Activated naive CD4-positive, alpha-beta T cell treated with anti-CD3 and anti-CD28 coated beads for 36 hours (primary cell): ENCODE measurements around the gene SLC39A7. TPM values are rescaled to one million over a fixed set of nuclear protein-coding genes. Genes with fewer than 3 reads are reported as not detected.
A peak's percentile ranks its signal among the peaks of the same experiment; 100 is the strongest.

Experiments
- CTCF ChIA-PET: fragments of 350-600 bp; sonication (Branson Sonifier 250); formaldehyde crosslinking; loops from one replicate; lab custom pipeline; 2021; ENCODE audit warnings: antibody characterized with exemption; lab: Charles Lee
- DNase-seq: peaks from one replicate; pipeline ENCODE4 v3.0.0-alpha.2; 2020
- H3K27ac Mint-ChIP-seq: one replicate; pipeline ENCODE4 v1.8.0; 2021; ENCODE audit warnings: mild to moderate bottlenecking, mixed read lengths
- H3K27me3 Mint-ChIP-seq: one replicate; pipeline ENCODE4 v1.8.0; 2021; ENCODE audit warnings: low read depth, mixed read lengths
- H3K36me3 Mint-ChIP-seq: one replicate; pipeline ENCODE4 v1.8.0; 2021; ENCODE audit warnings: low read depth, mixed read lengths
- H3K4me1 Mint-ChIP-seq: one replicate; pipeline ENCODE4 v1.8.0; 2021; ENCODE audit warnings: low read depth, mixed read lengths
- H3K4me3 Mint-ChIP-seq: one replicate; pipeline ENCODE4 v1.8.0; 2021; ENCODE audit warnings: mild to moderate bottlenecking, moderate library complexity, mixed read lengths
- H3K9me3 Mint-ChIP-seq: one replicate; pipeline ENCODE4 v1.8.0; 2021; ENCODE audit warnings: mixed read lengths
- intact Hi-C: fragments of 100-400 bp; cut with micrococcal nuclease; formaldehyde crosslinking; loops from one replicate; pipeline ENCODE4 v1.15.1; 2023
- total RNA-seq, 2 experiments: library from RNA; stranded (reverse); gene quantifications; one replicate each; pipeline ENCODE4 v1.2.3, GENCODE V29; 2021

SLC39A7 gene
- total RNA-seq, 2 experiments from 2014 or later = 35.9 to 39.5 TPM

DNA sequence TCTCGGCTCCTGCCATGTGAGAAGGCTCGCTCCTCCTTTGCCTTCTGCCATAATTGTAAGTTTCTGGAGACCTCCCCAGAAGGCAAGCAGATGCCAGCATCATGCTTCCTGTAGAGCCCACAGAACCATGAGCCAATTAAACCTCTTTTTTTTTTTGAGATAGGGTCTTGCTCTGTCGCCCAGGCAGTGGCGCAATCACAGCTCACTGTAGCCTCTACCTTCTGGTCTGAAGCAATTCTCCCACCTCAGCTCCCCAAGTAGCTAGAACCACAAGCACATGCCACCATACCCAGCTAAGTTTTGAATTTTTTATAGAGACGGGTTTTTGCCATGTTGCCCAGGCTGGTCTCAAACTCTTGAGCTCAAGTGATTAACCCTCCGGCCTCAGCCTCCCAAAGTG lies 36.2 kb downstream of the SLC39A7 start:
- Mint-ChIP-seq H3K4me3 (no peak overlapping the region), H3K27ac (no peak overlapping the region), H3K4me1 (peaks cover 5% of the 10 kb centered on the region), H3K36me3 (no peaks in the 10 kb centered on the region), H3K27me3 (peaks cover 12% of the 10 kb centered on the region), H3K9me3 (no peaks in the 10 kb centered on the region)
- intact Hi-C loops = no loop called here
- no peak for DNase-seq
- CTCF ChIA-PET = no interaction called here

DNA sequence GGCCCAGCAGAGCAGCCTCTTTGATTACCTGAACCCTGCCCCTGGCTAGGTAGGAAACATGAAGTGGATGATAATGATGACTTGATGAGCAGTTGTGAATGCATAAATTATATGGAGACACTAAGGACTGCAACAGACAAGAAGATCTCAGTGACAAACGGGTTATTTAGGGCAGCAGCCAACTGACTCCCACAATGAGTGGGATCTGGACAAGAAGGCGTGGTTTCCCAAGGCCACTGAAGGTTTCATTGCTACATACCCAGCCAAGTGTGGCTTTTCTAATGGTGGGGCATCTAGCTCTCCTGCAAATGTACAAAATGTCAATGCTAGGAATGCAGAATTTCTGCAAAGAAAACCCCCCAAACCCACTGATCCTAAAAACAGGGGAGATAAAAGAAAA lies 37.1 kb downstream of the SLC39A7 start:
- Mint-ChIP-seq H3K4me1 (peaks cover 12% of the 10 kb centered on the region), H3K27ac (no peak overlapping the region), H3K27me3 (peaks cover 15% of the 10 kb centered on the region), H3K9me3 (no peaks in the 10 kb centered on the region), H3K36me3 (no peaks in the 10 kb centered on the region), H3K4me3 (no peak overlapping the region)
- intact Hi-C loops = no loop called here
- CTCF ChIA-PET = interaction anchor here (0.6 kb wide), 1 partner anchor 87 kb away, joined by 3 read pairs; no protein-coding TSS in a partner anchor
- no peak for DNase-seq

GRCh38 chr6:33241968-33242367 lies 41.3 kb downstream of the SLC39A7 start:
- H3K27me3 Mint-ChIP-seq = peaks cover 3% of the 10 kb centered on the region
- no peak for DNase-seq
- no peak overlapping the region for H3K27ac Mint-ChIP-seq
- CTCF ChIA-PET = no interaction called here
- peaks cover 14% of the 10 kb centered on the region for H3K4me1 Mint-ChIP-seq
- H3K4me3 Mint-ChIP-seq = no peak overlapping the region
- H3K36me3 Mint-ChIP-seq = no peaks in the 10 kb centered on the region
- H3K9me3 Mint-ChIP-seq = no peaks in the 10 kb centered on the region
- intact Hi-C loops = loop anchor here (1.0 kb wide), 1 partner anchor 37 kb away; no protein-coding TSS in a partner anchor

DNA sequence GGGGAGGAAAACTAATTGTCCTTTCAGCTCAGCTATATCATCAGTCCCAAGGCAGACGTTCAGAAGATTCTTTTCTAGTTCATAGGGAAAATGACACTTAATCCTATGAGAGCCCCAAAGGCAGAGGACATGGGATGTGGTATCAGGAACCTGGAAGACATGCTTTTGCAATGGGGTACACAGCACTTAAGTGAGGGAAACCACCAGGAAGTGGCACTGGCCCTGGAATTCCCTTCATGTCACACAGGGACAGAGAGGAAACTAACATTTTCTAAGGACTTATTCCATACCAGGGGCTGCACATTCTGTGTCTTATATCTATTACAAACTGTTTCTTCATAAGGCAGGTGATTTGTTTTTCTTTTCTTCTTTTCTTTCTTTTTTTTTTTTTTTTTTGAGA lies 42.8 kb downstream of the SLC39A7 start:
- intact Hi-C loops = no loop called here
- CTCF ChIA-PET = interaction anchor here (0.8 kb wide), 1 partner anchor 46 kb away, joined by 3 read pairs; no protein-coding TSS in a partner anchor
- Mint-ChIP-seq H3K27me3 (peaks cover 3% of the 10 kb centered on the region), H3K4me1 (peaks cover 18% of the 10 kb centered on the region), H3K4me3 (no peak overlapping the region), H3K36me3 (no peaks in the 10 kb centered on the region), H3K27ac (no peak overlapping the region), H3K9me3 (no peaks in the 10 kb centered on the region)
- no peak for DNase-seq

- CTCF ChIA-PET = interaction anchor here (0.7 to 5.5 kb wide), 28 partner anchors 8 to 234 kb away, joined by 3 to 57 read pairs (median 5); partner anchors contain the start of genes B3GALT4, HSD17B8, RING1 and RPS18
- Mint-ChIP-seq H3K27me3 (no peaks in the 10 kb centered on the region), H3K9me3 (no peaks in the 10 kb centered on the region), H3K27ac (peak overlapping the region; percentile 93), H3K4me1 (peaks cover 39% of the 10 kb centered on the region), H3K4me3 (peak overlapping the region; percentile 90), H3K36me3 (peaks cover 21% of the 10 kb centered on the region)
- DNase-seq = peak; percentile 97
- intact Hi-C loops = loop anchor here (1.0 to 2.0 kb wide), 5 partner anchors 67 to 234 kb away; partner anchors contain the start of gene TAPBP
Observed at GRCh38 chr6:33247977-33248642, 47.4 kb downstream of the SLC39A7 start.

GRCh38 chr6:33248643-33248931 lies 47.9 kb downstream of the SLC39A7 start:
- H3K4me1 Mint-ChIP-seq = peaks cover 37% of the 10 kb centered on the region
- H3K4me3 Mint-ChIP-seq = peak overlapping the region; percentile 90
- no peaks in the 10 kb centered on the region for H3K27me3 Mint-ChIP-seq
- intact Hi-C loops = loop anchor here (1.0 to 2.0 kb wide), 5 partner anchors 66 to 234 kb away; partner anchors contain the start of gene TAPBP
- H3K27ac Mint-ChIP-seq = peak overlapping the region; percentile 93
- no peak for DNase-seq
- CTCF ChIA-PET = interaction anchor here (0.8 to 5.5 kb wide), 28 partner anchors 9 to 234 kb away, joined by 3 to 57 read pairs (median 5); partner anchors contain the start of genes B3GALT4, HSD17B8, RING1 and RPS18
- peaks cover 21% of the 10 kb centered on the region for H3K36me3 Mint-ChIP-seq
- H3K9me3 Mint-ChIP-seq = no peaks in the 10 kb centered on the region

DNA sequence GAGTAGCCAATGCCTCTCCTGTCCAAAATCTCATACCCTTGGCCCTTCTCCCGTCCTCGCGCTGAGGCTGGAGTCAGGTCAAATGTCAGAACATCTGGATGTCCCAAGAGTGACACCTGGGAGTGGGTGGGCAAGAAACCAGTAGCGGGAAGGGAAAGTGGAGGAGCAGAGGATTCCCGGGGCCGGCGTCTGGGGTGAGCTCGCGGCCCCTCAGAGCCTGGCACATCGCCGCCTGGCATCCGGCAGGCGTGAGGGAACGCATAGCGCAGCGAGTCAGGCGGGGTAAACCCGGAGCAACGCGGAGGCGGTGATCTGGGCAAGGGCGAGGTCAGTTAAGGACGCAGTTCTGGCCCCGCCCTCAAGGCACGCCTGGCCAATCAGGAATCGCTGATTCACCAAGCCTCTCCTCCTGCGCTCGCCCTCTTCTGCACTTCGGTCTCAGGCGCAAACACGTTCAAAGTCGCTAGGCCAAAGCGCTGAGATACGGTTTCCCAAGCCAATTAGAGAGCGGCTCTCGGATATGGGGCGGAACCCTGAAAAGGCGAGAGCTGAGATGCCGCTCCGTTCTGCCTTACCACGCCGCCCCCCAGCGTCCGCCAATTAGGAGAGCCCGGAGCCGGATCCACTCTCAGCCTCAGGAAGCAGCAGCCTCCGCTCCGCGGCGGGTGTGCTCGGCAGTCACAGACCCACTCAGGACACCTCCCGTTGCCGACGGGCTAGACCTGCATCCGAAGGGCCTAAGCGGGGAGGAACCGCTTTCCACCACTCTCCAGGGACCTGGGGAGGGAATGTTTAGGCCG lies 48.5 kb downstream of the SLC39A7 start:
- intact Hi-C loops = loop anchor here (1.0 to 2.0 kb wide), 11 partner anchors 22 to 235 kb away; partner anchors contain the start of genes PFDN6, RXRB, SLC39A7 and TAPBP
- peaks cover 21% of the 10 kb centered on the region for H3K36me3 Mint-ChIP-seq
- H3K4me1 Mint-ChIP-seq = peaks cover 37% of the 10 kb centered on the region
- CTCF ChIA-PET = interaction anchor here (0.8 to 5.5 kb wide), 30 partner anchors 9 to 235 kb away, joined by 3 to 57 read pairs (median 5); partner anchors contain the start of genes B3GALT4, HSD17B8, PFDN6 and RING1
- no peaks in the 10 kb centered on the region for H3K9me3 Mint-ChIP-seq
- H3K27ac Mint-ChIP-seq = peak overlapping the region; percentile 93
- peak; percentile 99 for DNase-seq
- H3K4me3 Mint-ChIP-seq = peak overlapping the region; percentile 90
- H3K27me3 Mint-ChIP-seq = no peaks in the 10 kb centered on the region

- Mint-ChIP-seq H3K36me3 (peaks cover 21% of the 10 kb centered on the region), H3K27me3 (no peaks in the 10 kb centered on the region), H3K27ac (peak overlapping the region; percentile 93), H3K9me3 (no peaks in the 10 kb centered on the region), H3K4me3 (peak overlapping the region; percentile 90), H3K4me1 (peaks cover 37% of the 10 kb centered on the region)
- intact Hi-C loops = loop anchor here (1.0 to 2.0 kb wide), 7 partner anchors 21 to 73 kb away; partner anchors contain the start of genes PFDN6, RXRB, SLC39A7 and TAPBP
- DNase-seq = peak; percentile 36
- CTCF ChIA-PET = interaction anchor here (1.0 to 5.5 kb wide), 16 partner anchors 8 to 230 kb away, joined by 3 to 57 read pairs (median 5); partner anchors contain the start of genes B3GALT4, HSD17B8, PFDN6 and RPS18
Observed at GRCh38 chr6:33249732-33250630, 49.3 kb downstream of the SLC39A7 start.

DNA sequence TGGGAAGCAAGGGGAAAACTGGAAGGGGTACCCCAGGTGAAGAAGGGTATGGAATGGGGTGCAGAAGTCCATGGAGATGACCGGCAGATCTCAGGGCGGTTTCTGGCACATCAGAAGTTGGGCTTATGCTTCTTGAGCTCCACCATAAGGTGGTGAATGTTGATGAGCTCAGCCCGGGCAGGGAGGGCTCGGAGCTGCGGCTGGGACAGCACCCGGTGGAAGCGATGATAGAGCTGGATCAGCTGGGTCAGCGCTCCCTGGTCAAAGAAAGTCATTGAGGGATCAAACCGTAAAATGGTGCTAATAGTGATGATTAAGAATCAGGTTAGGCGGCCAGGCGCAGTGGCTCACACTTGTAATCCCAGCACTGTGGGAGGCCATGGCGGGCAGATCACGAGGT lies 50.1 kb downstream of the SLC39A7 start:
- no peak for DNase-seq

GRCh38 chr6:33251395-33252012 lies 50.8 kb downstream of the SLC39A7 start:
- DNase-seq = no peak
- Mint-ChIP-seq H3K36me3 (peaks cover 21% of the 10 kb centered on the region), H3K9me3 (no peaks in the 10 kb centered on the region), H3K27me3 (no peaks in the 10 kb centered on the region), H3K4me1 (peaks cover 37% of the 10 kb centered on the region), H3K4me3 (no peak overlapping the region), H3K27ac (no peak overlapping the region)
- CTCF ChIA-PET = interaction anchor here (1.4 to 1.9 kb wide), 2 partner anchors 20 to 25 kb away, joined by 3 to 6 read pairs; partner anchors contain the start of genes B3GALT4, RPS18 and VPS52
- intact Hi-C loops = no loop called here

More for the DNA sequence above, 50.1 kb downstream of the SLC39A7 start:
- H3K27me3 Mint-ChIP-seq = no peaks in the 10 kb centered on the region
- peak overlapping the region; percentile 90 for H3K4me3 Mint-ChIP-seq
- peaks cover 21% of the 10 kb centered on the region for H3K36me3 Mint-ChIP-seq
- peak overlapping the region; percentile 93 for H3K27ac Mint-ChIP-seq
- CTCF ChIA-PET = interaction anchor here (1.0 to 5.5 kb wide), 8 partner anchors 11 to 126 kb away, joined by 3 to 57 read pairs (median 3); partner anchors contain the start of genes B3GALT4, RPS18 and VPS52
- H3K9me3 Mint-ChIP-seq = no peaks in the 10 kb centered on the region
- H3K4me1 Mint-ChIP-seq = peaks cover 37% of the 10 kb centered on the region
- intact Hi-C loops = no loop called here

DNA sequence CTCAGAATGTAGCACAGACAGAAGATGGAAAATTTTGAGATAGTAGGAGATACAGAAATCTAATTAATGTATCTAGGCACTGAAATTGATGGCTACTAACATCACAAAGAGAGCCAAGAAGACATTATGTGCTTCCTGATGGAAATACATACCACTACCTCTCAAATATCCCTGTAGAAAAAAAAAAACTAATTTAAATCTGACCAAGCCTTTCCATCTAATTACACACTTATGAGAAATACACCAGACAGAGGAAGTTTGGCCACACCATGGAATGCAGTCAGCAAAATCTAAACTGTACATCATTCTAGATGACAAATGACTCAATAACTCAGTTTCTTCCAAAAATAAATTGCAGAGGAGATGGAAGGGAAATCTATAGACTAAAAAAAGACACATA lies 52.1 kb downstream of the SLC39A7 start:
- Mint-ChIP-seq H3K36me3 (peaks cover 22% of the 10 kb centered on the region), H3K27me3 (no peaks in the 10 kb centered on the region), H3K27ac (no peak overlapping the region), H3K4me1 (peaks cover 37% of the 10 kb centered on the region), H3K9me3 (no peaks in the 10 kb centered on the region), H3K4me3 (no peak overlapping the region)
- no peak for DNase-seq
- CTCF ChIA-PET = no interaction called here
- intact Hi-C loops = no loop called here
